Measurements from ENCODE around the gene PACS2.

DNA sequence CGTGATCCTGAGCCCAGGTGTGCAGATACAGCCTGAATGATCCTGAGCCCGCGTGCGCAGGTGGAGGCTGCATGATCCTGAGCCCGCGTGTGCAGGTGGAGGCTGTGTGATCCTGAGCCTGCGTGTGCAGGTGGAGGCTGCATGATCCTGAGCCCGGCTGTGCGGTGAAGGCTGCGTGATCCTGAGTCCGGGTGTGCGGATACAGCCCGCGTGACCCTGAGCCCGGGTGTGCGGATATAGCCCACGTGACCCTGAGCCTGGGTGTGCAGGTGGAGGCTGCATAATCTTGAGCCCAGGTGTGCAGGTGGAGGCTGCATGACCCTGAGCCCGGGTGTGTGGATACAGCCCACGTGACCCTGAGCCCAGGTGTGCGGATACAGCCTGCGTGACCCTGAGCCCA, 34.0 kb upstream of the PACS2 start:
- TF ChIP-seq, protein P1, sequence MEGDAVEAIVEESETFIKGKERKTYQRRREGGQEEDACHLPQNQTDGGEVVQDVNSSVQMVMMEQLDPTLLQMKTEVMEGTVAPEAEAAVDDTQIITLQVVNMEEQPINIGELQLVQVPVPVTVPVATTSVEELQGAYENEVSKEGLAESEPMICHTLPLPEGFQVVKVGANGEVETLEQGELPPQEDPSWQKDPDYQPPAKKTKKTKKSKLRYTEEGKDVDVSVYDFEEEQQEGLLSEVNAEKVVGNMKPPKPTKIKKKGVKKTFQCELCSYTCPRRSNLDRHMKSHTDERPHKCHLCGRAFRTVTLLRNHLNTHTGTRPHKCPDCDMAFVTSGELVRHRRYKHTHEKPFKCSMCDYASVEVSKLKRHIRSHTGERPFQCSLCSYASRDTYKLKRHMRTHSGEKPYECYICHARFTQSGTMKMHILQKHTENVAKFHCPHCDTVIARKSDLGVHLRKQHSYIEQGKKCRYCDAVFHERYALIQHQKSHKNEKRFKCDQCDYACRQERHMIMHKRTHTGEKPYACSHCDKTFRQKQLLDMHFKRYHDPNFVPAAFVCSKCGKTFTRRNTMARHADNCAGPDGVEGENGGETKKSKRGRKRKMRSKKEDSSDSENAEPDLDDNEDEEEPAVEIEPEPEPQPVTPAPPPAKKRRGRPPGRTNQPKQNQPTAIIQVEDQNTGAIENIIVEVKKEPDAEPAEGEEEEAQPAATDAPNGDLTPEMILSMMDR (conservative IDR thresholded peaks at IDR 0.05 in 1 of 2, IDR thresholded peaks at IDR 0.05 in 1 of 2; ENCODE audit: extremely low read depth in 1 of 2, insufficient read depth in 1 of 2, low read depth in 1 of 2, low read length in 2 of 2): no peak
- no peak for TF ChIP-seq EZH2 (IDR thresholded peaks at IDR 0.05; ENCODE audit: borderline replicate concordance, low read length)
